ENCODE measurements around the gene RAC2.

Gene RAC2

DNA sequence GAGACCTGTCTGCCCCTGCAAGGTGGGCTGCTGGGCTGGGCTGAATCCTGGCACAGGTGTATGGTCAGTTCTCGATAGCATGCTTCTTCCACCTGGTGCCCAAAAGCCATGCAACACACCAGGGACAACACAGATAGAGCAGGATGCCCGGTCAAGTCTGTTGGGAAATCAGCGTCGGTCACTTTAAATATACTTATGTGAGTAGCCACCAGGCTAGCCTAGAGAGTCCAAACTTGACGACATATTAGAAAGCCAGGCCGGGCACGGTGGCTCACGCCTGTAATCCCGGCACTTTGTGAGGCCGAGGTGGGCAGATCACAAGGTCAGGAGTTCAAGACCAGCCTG lies 65.0 kb downstream of the RAC2 start:
- H3K27me3 ChIP-seq (ENCODE audit: control insufficient read depth, insufficient read depth, low read length), result no peaks in the 10 kb centered on the region
- no peak for DNase-seq (ENCODE audit: low read depth, low spot score)
- H3K4me1 ChIP-seq (ENCODE audit: control insufficient read depth, insufficient read depth, low read length), result no peaks in the 10 kb centered on the region
- no peak overlapping the region for H3K4me3 ChIP-seq (ENCODE audit: low read length)
- WGBS (ENCODE audit: insufficient coverage, insufficient read length), result no CpG with 5 or more reads among the region's 10 CpGs
- no peaks in the 10 kb centered on the region for H3K9me3 ChIP-seq (ENCODE audit: control insufficient read depth, insufficient read depth, low read length)
- H3K36me3 ChIP-seq (ENCODE audit: control insufficient read depth, insufficient read depth, low read length), result no peaks in the 10 kb centered on the region
- no peak overlapping the region for H3K27ac ChIP-seq (ENCODE audit: low read length)

DNA sequence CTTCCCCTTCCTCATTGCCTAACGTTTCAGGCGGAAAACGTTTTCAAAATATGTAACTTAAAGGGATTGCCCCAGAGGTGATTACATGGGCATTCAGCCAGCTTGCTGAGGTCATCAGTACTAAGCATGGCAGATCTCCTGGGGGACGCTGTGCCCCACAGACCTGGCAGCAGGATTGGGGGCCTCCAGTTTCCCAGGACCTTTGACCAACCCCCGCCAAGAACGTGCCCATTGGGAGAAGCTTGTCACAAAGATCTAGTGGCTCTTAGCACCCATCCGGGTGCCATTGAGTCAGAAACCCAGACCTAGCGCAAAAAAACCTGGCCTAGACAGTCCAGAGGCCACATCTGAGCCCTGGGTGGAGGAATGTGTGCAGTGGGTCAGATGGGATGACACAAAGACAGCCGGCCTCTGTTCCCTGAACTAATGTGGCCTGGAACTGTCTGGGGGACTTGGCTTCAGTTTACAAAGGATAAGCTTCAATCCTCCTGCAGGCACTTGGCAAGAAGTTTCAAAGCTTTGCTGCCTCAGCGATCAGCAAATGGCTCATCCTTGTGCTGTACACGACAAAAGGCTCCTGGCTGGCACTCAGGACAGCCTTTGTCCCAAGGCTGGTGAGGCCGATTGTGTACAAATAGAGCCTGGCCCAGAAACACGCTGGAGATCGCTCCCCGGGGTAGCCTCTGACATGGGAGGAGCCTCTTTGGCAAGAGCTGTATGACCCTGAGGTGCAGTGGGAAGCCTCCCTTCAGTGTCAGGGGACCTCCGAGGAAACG lies 65.5 kb downstream of the RAC2 start:
- no peaks in the 10 kb centered on the region for H3K36me3 ChIP-seq (ENCODE audit: control insufficient read depth, insufficient read depth, low read length)
- no peaks in the 10 kb centered on the region for H3K4me1 ChIP-seq (ENCODE audit: control insufficient read depth, insufficient read depth, low read length)
- DNase-seq (ENCODE audit: low read depth, low spot score), result no peak
- no CpG with 5 or more reads among the region's 17 CpGs for WGBS (ENCODE audit: insufficient coverage, insufficient read length)
- no peaks in the 10 kb centered on the region for H3K9me3 ChIP-seq (ENCODE audit: control insufficient read depth, insufficient read depth, low read length)
- no peaks in the 10 kb centered on the region for H3K27me3 ChIP-seq (ENCODE audit: control insufficient read depth, insufficient read depth, low read length)
- H3K27ac ChIP-seq (ENCODE audit: low read length), result no peak overlapping the region
- H3K4me3 ChIP-seq (ENCODE audit: low read length), result no peak overlapping the region

DNA sequence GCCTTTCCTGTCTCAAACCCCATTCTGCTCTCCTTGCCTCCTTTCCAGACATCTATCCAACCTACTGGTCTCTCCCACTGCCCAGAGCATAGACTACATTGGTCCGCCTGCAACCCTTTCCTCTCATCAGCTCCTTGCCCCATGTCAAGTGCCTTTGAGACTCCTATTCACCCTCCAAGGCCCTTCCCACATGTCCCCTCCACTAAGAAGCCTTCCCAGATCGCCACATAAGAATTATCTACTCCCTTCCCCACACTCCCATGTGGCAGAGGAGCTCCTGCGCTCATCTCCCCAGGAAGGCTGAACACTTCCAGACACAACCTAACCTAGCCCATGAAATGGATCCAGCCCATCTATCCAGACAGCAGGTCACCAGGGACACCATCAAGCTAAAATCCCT lies 66.3 kb downstream of the RAC2 start:
- H3K36me3 ChIP-seq (ENCODE audit: control insufficient read depth, insufficient read depth, low read length), result no peaks in the 10 kb centered on the region
- no peaks in the 10 kb centered on the region for H3K27me3 ChIP-seq (ENCODE audit: control insufficient read depth, insufficient read depth, low read length)
- no peak overlapping the region for H3K27ac ChIP-seq (ENCODE audit: low read length)
- H3K4me3 ChIP-seq (ENCODE audit: low read length), result no peak overlapping the region
- no CpG with 5 or more reads among the region's 3 CpGs for WGBS (ENCODE audit: insufficient coverage, insufficient read length)
- DNase-seq (ENCODE audit: low read depth, low spot score), result no peak
- no peaks in the 10 kb centered on the region for H3K9me3 ChIP-seq (ENCODE audit: control insufficient read depth, insufficient read depth, low read length)
- H3K4me1 ChIP-seq (ENCODE audit: control insufficient read depth, insufficient read depth, low read length), result no peaks in the 10 kb centered on the region

DNA sequence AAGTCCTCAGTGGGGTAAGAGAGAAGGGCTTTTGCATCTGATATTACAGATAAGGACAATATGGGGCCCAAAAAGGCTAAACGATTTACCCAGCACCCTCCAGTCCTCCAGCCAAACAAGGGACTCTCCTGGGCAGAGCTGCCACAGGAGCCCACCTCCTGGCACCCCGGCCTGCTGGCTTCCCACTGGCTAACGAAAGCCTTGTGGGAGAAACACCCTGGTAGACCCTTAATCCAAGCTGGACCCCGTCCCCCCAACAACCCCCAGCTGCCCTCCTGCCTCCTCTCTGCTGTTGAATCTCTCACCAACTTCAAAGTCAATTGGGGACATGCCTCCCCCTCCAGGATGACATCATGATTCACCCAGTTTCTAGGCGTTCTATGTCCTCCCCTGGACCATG lies 66.8 kb downstream of the RAC2 start:
- Histone ChIP-seq H3K36me3 (ENCODE audit: control insufficient read depth, insufficient read depth, low read length) (no peaks in the 10 kb centered on the region), H3K9me3 (ENCODE audit: control insufficient read depth, insufficient read depth, low read length) (no peaks in the 10 kb centered on the region), H3K27ac (ENCODE audit: low read length) (no peak overlapping the region), H3K4me1 (ENCODE audit: control insufficient read depth, insufficient read depth, low read length) (no peaks in the 10 kb centered on the region; the same call in 1 of the 2 replicates), H3K27me3 (ENCODE audit: control insufficient read depth, insufficient read depth, low read length) (no peaks in the 10 kb centered on the region), H3K4me3 (ENCODE audit: low read length) (no peak overlapping the region)
- no CpG with 5 or more reads among the region's 5 CpGs for WGBS (ENCODE audit: insufficient coverage, insufficient read length)
- no peak for DNase-seq (ENCODE audit: low read depth, low spot score)

DNA sequence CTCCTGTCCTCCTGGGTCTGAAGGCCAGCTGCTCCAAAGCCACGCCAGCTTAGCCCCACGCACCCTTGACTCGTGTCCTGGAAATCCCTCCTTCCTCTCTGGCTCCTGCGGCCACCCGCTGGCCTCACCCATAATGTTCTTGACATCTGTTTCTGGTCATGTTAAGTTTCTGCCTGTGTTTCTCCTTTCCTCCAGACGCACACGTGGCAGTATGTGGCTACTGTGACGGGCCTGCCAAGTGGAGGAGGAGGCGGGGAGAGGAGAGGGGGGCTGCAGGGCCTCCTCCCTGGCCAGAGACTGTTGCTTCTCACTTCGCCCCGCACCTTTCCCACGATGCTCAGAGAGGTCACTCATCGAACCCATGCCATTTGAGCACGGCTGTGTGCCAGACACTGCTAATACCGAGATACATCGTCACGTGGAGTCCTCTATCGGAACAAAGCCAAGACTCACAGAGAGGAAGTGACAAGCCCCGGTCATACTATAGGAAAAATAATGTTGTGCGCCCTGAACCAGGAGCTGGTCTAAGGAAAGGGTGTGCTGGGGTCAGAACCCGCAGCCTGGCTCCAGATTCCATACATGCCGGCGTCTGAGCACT lies 67.5 kb downstream of the RAC2 start:
- DNase-seq (ENCODE audit: low read depth, low spot score), result no peak
- H3K4me3 ChIP-seq (ENCODE audit: low read length), result no peak overlapping the region
- no peaks in the 10 kb centered on the region for H3K9me3 ChIP-seq (ENCODE audit: control insufficient read depth, insufficient read depth, low read length)
- no peaks in the 10 kb centered on the region for H3K36me3 ChIP-seq (ENCODE audit: control insufficient read depth, insufficient read depth, low read length)
- no peak overlapping the region for H3K27ac ChIP-seq (ENCODE audit: low read length)
- H3K4me1 ChIP-seq (ENCODE audit: control insufficient read depth, insufficient read depth, low read length), result no peaks in the 10 kb centered on the region; the same call in 1 of the 2 replicates
- WGBS (ENCODE audit: insufficient coverage, insufficient read length), result no CpG with 5 or more reads among the region's 23 CpGs
- no peaks in the 10 kb centered on the region for H3K27me3 ChIP-seq (ENCODE audit: control insufficient read depth, insufficient read depth, low read length)

DNA sequence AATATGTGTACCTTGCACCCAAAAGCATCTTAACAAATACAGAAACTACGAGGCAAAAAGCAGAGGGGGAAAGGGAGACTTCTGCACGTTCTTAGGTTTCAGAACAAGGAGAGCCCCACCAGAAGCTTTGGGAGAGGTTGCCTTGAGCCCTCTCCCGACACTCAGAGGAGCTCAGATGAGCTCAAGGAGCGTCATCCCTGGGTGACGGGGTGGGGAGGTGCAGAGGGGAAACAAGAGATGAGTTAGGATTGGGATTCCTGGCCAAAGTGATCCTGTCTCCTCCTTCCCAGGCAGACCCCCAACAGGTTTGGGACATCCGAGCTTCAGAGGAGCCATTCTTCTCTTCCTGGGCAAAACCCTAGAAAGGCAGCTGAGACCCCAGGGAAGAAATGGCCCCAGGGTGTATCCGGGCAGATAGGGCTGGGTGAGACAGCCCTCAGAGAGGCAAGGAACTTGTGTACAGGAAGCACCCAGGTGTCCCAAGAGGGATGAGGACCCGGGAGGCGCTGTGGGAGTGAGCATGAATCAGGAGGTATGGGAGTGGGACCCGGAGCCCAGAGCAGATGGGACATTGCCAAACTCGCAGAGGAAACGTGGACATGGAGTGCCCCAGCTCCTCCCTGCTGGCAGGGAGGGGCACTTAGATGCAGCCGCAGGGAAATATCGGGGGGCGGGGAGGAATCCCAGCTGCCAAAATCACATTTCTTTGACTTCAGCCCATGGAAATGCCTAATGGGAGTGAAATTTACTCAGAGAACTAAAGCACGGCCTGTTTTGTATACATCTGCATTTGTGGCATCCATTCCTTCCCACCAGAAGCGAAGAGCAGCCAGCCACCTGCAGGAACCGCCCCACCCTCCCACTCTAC lies 68.4 kb downstream of the RAC2 start:
- WGBS (ENCODE audit: insufficient coverage, insufficient read length), result no CpG with 5 or more reads among the region's 18 CpGs
- no peaks in the 10 kb centered on the region for H3K9me3 ChIP-seq (ENCODE audit: control insufficient read depth, insufficient read depth, low read length)
- no peaks in the 10 kb centered on the region for H3K27me3 ChIP-seq (ENCODE audit: control insufficient read depth, insufficient read depth, low read length)
- no peak overlapping the region for H3K4me3 ChIP-seq (ENCODE audit: low read length)
- H3K27ac ChIP-seq (ENCODE audit: low read length), result no peak overlapping the region
- no peaks in the 10 kb centered on the region; the same call in 1 of the 2 replicates for H3K4me1 ChIP-seq (ENCODE audit: control insufficient read depth, insufficient read depth, low read length)
- DNase-seq (ENCODE audit: low read depth, low spot score), result no peak
- H3K36me3 ChIP-seq (ENCODE audit: control insufficient read depth, insufficient read depth, low read length), result no peaks in the 10 kb centered on the region

All from iPS DF 6.9 (cell line).